Amniotic stem cell (primary cell): ENCODE results near the gene HAPSTR1.

ENCODE experiments used
- DNase-seq: peaks from one replicate; lab custom pipeline; 2025; lab: John Stamatoyannopoulos, UW

Gene HAPSTR1

GRCh38 chr16:9123401-9123800, 32.0 kb downstream of the HAPSTR1 start:
- no peak for DNase-seq

GRCh38 chr16:9123871-9124270, 32.4 kb downstream of the HAPSTR1 start:
- no peak for DNase-seq

- DNase-seq: no peak
Observed at GRCh38 chr16:9124444-9124843, 33.0 kb downstream of the HAPSTR1 start.

GRCh38 chr16:9124908-9125584, 33.6 kb downstream of the HAPSTR1 start:
- DNase-seq: no peak

- DNase-seq: no peak
Observed at GRCh38 chr16:9125658-9126505, 34.4 kb downstream of the HAPSTR1 start.

- DNase-seq: no peak
Observed at GRCh38 chr16:9126609-9127008, 35.2 kb downstream of the HAPSTR1 start.

- no peak for DNase-seq
Observed at GRCh38 chr16:9128346-9129342, 37.2 kb downstream of the HAPSTR1 start.

- DNase-seq: no peak
Observed at GRCh38 chr16:9134306-9134705, 42.9 kb downstream of the HAPSTR1 start.

- no peak for DNase-seq
Observed at GRCh38 chr16:9134739-9135138, 43.3 kb downstream of the HAPSTR1 start.

- DNase-seq: no peak
Observed at GRCh38 chr16:9135797-9136196, 44.4 kb downstream of the HAPSTR1 start.

GRCh38 chr16:9136596-9136995, 45.2 kb downstream of the HAPSTR1 start:
- DNase-seq: no peak

GRCh38 chr16:9138021-9138680, 46.7 kb downstream of the HAPSTR1 start:
- DNase-seq: no peak

- DNase-seq: no peak
Observed at GRCh38 chr16:9138731-9139501, 47.5 kb downstream of the HAPSTR1 start.

GRCh38 chr16:9139965-9140364, 48.5 kb downstream of the HAPSTR1 start:
- DNase-seq: no peak
